ENCODE results near the gene SEMA6D.

The SEMA6D gene, protein sequence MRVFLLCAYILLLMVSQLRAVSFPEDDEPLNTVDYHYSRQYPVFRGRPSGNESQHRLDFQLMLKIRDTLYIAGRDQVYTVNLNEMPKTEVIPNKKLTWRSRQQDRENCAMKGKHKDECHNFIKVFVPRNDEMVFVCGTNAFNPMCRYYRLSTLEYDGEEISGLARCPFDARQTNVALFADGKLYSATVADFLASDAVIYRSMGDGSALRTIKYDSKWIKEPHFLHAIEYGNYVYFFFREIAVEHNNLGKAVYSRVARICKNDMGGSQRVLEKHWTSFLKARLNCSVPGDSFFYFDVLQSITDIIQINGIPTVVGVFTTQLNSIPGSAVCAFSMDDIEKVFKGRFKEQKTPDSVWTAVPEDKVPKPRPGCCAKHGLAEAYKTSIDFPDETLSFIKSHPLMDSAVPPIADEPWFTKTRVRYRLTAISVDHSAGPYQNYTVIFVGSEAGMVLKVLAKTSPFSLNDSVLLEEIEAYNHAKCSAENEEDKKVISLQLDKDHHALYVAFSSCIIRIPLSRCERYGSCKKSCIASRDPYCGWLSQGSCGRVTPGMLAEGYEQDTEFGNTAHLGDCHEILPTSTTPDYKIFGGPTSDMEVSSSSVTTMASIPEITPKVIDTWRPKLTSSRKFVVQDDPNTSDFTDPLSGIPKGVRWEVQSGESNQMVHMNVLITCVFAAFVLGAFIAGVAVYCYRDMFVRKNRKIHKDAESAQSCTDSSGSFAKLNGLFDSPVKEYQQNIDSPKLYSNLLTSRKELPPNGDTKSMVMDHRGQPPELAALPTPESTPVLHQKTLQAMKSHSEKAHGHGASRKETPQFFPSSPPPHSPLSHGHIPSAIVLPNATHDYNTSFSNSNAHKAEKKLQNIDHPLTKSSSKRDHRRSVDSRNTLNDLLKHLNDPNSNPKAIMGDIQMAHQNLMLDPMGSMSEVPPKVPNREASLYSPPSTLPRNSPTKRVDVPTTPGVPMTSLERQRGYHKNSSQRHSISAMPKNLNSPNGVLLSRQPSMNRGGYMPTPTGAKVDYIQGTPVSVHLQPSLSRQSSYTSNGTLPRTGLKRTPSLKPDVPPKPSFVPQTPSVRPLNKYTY

DNA sequence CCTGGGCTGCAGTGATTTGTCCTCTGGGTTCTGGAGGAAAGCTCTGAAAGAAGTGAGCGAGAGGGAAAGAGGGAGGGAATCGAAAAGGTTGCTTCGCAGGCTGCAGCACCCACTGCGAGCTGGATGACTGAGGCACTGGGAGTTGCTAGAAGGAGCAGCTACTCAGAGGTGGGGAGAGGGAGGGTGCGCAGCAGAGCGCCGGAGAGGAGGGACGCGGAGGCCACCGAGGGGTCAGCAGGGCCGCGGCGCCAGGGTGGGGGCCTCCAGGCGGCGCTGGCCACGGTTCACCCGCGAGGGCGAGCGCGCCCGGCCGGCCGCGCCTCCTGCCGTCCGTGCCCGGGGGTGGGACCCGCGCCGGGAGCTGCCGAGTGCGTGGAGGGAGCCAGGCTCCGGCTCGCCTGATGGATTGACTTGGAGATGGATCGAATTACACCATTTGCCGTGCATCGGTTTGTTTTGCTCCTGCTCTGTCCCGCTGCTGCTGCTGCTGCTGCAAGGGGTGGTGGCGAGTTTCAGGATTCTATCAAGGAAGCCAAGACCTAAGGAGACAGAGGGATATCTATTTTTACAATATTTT, at the start of gene SEMA6D:
Gene SEMA6D, plus strand, starts transcription at position 470 of the 577 bp plus-strand sequence. CDS start 42,294 bp downstream, outside the sequence.
- peak in 55 of 56 donors; percentile 21 to 93 (median 76) for DNase-seq

DNA sequence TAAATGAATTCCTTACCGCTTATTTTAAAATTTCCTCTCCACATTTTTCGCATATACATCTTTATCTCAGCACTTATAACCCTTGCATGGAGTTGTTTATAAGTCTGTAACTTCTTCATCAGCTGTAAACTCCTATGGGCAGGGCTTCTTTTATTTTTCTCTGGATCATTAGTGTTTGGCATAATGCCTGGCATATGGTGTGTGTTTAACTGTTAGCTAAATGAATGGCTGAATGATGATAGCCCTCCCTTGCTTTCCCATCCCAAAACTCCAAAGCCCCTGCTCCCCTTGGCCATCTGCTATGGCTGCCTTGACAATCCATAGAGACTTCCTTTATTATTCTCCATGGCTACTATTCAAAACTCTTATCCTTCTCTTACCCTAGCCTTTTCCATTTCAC, 48.1 kb upstream of the SEMA6D start:
- no peak for DNase-seq

DNA sequence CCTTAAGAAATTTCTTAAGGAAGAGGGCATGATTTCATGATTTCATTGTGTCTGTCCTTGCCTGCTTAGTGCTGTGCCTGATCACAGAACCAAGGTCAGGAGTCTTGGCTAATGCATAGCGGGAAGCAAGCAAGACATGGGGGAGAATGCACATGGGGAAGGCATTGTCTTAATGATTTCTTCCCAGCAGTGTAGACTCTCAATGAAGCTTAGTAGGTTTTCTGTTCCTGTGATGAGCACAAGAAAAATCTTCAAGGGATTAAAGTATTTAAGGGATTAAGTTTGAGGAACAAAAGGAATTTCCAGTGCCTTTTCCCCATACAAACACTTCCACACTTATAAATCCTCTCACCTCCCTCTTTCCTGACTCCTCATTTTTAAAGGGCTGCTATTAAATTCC, 46.9 kb upstream of the SEMA6D start:
- no peak for DNase-seq

DNA sequence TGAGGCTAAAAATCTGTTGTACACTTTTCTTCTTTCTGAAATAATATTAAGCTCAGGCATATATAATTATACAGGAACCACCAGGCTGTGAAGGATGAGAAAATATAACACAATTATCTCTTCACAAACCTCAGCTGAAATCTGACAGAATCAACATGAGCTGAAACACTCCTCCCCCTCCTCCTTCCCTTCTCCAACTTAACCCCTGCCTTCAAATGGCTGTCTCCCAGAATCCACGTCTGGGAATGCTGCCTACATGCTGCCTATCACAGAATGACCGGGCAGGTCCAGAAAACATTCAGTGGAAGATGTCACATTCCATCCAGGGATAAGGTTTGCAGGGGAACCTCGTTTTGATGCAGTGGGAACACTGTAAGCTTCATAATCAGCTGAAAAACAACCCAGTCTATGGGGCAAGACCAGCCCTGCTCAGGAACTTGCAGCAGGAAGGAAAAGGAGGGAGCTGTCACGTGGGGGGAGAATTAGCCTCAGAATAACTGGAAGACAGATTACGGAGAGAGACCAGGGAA, 44.0 kb upstream of the SEMA6D start:
- peak in 1 of 56 donors; percentile 7 for DNase-seq

DNA sequence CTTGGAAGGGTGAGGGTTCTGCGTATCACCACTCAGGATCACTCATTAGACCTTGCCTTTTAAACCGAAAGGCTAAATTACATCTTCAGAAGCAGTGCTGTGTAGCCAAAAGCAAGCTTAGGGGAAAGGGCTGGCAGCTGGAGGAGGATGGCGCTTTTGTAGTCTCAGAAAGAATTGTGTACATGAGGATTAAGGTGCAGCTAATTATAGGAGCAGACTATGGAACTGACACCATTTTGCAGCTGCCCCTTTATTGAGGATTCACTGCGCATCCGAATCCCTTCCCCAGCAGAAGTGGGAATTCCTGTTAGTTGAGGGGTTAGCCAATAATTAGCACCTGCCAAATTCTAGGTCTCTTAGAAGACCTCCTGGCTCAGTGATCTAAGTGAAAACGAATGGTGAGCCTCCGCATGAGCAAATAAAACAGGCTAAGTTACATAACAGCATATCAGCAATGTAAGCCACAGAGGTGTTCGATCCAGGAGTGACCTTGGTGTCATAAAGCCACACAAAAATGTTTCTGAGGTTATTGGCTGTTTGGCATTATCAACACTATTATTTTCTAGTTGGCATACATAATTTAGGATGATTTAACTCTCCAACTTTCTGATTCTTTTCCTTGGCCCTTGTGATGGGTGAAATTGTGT, 42.6 kb upstream of the SEMA6D start:
- no peak for DNase-seq

DNA sequence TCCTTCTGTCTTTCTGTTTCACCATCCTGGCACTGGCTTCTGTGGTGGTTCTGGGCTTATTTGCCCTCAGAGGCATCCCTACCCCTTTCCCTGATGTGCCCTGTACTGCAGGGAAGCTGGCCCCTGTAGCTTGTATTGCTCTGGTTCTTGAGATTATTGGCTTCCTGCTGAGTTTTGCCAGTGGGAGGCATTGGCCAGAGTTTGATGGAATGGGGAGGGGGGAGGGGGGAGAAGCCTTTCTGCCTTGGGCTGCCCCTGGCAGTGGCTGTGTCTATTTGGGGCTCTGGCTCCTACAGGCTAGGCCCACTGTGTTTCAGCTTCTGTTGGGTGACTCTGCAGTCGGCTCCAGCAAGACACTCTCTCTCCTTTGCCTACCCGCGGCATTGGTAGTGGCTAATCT, 41.6 kb upstream of the SEMA6D start:
- no peak for DNase-seq

DNA sequence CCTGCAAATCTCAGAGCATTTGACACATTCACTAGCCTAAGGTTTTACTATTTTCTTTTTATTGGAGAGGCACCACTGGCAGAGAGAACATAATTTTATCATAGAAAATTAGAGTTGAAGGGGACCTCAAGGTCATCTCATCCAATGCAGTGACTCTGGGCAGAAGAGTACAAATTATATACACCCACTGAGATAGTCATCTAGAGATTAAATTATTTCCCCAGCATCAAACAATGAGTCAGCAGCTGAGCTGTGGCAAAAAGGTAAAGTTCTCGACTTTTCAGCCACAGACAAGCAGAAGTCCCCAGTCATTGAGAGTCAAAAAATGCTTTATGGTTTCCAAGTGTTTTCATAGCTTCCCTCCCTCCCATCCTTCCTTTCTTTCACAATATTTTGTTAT, 39.3 kb upstream of the SEMA6D start:
- no peak for DNase-seq

DNA sequence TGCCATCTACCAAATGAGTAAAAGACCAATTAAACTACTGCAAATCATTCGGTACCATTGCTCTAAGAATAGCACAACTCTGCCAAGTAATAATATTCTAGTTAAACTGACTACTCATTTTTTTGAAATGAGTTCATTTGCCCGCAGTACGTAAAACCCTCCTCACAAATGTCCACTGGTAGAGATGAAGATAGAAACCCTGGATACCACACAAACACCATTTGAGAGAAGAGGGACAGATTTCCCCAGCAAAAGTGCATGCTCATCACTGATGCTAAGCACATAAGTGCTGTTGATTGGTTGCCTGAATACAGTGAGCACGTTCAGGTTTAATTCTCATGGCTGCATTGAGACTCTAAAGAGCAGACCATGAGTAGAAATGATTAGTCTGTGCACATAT, 34.6 kb upstream of the SEMA6D start:
- DNase-seq = no peak

DNA sequence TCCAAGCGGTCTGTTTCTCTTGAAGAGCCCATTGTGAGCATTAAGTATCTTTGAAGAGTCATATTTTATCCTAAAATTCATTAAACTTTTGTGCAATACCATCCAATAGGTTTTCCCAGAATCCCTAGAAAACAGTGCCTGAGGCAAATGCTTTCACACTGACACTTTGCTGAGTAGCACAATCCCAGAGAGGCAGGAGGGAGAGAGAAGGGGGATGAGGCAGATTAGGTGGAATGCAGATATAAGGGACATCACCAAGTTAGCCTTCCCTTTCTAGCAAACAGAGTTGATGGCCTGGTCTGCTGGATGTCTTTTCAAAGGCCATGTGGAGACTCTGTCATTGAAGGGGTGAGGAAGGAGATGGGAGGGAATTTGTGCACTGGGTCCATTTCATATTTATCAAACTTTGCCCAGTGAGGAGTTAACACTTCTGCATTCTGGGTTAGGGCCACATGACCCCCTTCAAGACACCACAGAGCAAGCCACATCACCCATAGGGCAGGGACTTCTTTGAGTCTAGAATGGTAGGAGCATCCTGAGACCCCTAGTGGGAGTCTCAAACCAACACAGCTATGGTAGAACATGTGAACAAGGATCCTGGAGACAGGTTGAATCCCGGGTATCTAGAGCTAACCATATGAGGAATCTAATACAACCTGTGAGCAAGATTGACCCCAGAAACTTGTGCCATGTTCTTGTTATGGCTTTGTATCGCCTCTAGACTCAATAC, 32.0 kb upstream of the SEMA6D start:
- no peak for DNase-seq

DNA sequence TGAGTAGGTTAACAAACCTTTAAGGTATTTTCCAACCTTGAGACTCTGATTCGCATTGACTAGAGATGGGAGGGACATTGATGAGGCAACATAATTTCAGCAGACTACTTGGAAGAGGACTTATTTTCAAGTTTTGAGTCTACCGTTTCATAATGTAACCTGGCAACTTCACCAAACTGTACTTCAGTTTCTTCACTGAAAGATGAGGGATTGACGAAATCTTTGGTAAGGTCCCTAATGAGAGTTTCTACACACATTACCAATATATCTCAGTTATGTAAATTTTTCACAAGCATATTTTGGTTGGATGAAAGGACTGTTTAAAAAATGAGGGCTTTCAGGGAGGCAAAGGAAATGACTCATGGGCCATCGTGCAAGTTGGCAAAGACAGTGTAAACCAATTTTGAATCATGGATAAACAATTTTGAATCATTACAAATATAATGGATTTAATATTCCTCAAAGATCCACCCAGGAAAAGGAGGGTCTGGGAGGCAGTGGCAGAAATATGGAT, 28.7 kb upstream of the SEMA6D start:
- DNase-seq = no peak

DNA sequence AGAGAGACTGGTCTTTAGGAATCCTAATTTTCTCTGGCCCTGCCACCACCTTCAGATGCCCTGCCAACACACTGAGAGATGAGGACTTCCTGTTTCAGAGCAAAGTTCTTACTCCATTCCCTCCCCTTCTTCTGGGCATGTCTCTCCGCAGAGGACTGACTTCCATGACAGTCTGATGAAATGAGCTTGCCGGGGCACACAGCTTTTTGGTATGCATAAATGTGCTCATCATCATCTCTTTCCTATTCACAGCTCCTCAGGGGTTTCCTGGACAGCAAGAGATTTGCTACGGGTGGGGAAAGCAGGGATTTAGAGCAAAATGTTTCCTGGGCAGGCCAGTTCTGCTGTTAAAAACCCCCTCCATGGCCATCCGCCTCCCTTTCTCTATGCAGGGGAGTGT, 27.6 kb upstream of the SEMA6D start:
- DNase-seq = no peak

DNA sequence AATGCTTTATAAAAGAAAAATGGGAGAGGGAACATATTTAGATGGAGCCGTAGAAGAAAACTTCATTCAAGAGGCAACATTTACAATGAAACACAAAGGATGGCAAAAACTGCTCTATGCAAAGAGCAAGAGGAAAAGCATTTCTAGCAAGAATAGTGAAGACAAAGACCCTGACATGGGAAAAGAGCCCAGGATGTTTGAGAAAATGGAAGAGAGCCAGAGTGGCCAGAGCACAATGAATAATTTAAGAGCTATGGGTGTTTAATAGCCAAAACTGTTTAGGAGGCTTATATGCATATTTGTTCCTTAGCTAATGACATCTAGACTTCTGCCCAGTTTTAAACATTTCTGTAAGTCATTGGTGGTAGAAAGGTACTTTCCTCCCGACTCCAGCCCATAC, 25.4 kb upstream of the SEMA6D start:
- DNase-seq = peak in 2 of 56 donors; percentile 0 to 8

DNA sequence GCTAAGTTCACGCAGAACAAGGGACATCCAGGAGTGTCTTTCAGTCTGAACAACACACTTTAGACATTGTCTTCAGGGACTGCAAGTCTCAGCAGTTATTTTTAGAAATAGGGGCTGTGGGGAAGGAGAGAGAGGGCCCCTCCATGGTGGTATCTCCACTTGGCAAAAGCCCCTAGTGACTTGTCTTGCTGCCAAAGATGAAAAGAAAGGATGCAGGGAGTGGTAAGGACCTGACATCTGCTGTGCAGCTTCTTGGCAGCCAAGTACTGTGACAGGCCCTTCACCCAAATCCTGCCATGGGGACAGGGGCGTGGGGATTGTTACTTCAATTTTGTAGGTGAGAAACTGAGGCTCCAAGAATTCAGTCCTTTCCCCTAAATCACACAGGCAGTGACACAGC, 21.0 kb upstream of the SEMA6D start:
- no peak for DNase-seq

DNA sequence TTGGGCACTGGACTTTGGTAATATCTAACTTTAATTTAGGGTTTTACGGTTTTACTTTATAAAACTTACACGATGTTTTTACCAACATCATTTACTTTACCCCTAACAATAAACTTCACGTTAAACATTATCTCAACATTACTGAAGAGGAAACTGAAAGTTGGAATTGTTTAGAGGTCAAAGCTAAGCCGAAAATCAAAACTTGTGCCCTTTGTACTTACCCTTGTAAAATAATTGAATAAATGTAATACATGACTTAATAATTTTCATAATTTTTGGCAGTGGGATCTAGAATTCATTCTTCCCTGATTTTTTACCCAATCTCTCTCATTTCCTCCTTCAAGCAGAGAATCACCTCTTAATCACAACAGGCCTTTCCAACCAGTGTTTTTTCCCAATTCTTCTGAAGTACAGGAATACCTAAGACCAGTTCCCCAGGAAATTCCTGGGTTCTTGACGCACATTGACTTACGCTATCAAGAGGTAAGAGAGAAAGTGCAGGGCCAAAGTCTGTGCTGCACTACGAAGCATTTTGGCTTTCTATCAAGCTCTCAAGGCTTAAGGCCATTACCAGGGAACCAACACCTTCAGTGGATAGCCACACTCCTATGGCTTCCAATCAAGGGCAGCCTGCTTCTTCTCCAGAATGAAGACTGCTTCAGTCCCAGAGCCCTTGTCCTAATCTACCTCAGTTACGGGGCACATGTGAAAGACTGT, 11.9 kb upstream of the SEMA6D start:
- DNase-seq = no peak

DNA sequence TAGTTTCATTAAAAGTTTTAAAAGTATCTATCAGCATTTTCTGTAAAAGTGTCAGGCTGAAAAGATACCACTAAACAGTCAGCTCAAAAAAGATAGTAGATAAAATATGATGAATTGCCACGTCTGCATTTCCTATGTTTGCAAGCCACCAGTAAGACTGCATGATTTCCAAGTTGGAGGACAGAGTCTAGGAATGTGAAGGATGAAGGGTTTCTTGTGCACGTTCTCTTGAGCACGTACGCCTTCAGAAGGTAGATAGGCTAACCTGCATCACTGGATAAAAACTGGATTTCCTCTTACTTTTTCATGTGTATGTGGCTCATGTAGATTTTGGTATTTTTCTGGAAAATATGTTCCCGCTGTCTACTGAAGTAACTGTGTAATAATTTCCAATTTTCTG, 9.9 kb upstream of the SEMA6D start:
- no peak for DNase-seq

DNA sequence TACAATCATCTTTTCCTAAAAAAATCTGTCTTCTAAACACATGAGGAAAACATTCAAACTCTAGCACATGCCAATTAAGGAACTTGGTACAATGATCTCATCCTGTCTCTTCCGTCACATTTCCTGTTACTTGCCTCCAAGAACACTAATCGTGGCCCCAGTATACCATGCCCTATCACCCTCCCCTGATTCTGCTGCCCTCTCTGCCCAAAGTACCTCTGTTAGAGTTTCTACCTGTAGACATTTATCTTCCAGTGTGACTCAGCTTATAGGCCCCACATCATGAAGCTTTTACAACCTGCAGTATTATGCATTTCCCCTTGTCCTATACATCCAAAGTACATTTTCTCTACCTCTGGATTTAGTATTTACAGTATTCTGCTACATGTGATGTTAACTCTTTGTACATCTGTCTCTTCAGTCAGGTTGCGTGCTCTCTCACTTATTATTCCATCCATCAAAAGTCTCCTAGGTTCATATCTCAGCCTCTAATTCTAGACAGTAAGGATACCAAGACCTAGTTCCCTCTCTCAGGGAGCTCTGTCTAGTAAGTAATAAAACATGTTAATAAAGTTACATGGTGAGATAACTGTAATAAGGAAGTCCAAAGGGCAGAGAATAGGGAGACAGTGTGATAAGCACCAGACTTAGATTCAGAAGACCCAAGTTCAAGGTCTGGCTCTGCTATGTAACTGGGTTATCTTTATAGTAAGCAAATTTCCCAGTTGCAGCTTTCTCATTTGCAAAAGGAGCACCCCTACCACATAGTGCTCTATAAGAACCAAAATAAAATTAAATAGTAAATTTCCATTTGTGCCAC, 8.9 kb upstream of the SEMA6D start:
- no peak for DNase-seq

DNA sequence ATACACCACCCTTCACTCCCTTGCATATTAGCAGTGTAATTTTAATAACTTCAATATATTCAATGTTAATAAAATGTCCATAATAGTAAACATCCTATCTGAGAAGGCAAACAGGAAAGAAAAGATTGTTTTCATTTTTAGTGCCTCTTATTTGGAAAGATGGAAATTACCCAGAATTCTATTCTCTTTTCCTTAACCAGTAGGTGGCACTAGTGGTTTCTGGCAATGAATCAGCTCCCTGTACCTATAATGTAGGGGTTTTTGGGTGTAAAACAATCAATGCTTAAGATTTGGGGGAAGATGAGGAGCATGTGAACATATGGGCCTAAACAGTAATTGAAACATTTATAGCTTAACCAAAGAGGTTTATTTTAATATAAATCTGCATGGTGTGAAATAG, 5.7 kb upstream of the SEMA6D start:
- DNase-seq = no peak

DNA sequence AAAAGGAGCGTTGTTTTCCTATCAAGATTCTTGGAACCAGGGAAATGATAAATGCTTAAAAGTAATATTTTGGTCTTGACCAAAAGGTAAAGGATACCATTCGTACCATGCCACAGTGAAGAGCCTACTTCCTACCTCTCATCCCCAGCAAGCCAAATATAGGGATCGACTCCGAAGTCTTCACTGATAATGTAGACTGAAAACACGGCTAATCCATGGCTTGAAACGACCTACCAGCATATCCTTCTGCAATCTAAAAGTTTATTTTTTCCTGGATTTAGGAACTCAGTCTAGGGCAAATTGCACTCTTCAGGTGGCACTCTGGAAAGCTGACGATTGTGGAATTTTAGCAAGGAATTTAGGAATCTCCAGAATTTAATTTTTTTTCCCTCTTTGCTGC, 1.9 kb upstream of the SEMA6D start:
- no peak for DNase-seq
